Peyer's patch (tissue), 4 donors: ENCODE results near the gene IGF2BP2.

Experiments used
- CTCF ChIP-seq, 6 experiments: fragments of 450-650 bp in 4 of 6; fragments of 200-600 bp in 2 of 6; sonication (generic) in 1 of 6; IDR thresholded peaks; one replicate each; pipeline ENCODE4 v1.5.1; 2017 to 2019; ENCODE audit warnings: antibody characterized with exemption in 6 of 6, mild to moderate bottlenecking in 3 of 6, moderate library complexity in 1 of 6
- POLR2A ChIP-seq, 2 donors: fragments of 450-650 bp; IDR thresholded peaks; one replicate each; pipeline ENCODE4 v1.5.1; 2017; ENCODE audit warnings: antibody characterized with exemption in 2 of 2, mild to moderate bottlenecking in 2 of 2, moderate library complexity in 2 of 2

DNA sequence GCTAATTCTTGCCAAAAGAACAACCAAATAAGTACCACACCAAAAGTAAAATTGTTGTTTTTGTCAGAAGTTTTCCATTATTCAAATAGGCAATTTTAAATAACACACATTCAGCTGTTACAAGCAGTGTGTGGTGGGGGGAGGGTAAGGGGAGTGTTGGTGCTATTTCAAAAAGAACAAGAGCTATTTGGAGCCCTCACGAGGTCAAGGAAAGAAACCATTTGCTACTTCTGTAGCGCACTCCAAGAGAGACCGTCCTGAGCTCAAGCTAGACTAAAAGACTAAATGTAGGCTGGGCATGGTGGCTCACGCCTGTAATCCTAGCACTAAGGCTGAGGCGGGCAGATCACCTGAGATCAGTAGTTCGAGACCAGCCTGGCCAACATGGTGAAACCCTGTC lies 21.2 kb upstream of the IGF2BP2 start:
- no peak for TF ChIP-seq POLR2A (IDR thresholded peaks at IDR 0.05)
- TF ChIP-seq CTCF (IDR thresholded peaks at IDR 0.05): no peak
